ENCODE results near the gene YPEL3.

The YPEL3 gene

DNA sequence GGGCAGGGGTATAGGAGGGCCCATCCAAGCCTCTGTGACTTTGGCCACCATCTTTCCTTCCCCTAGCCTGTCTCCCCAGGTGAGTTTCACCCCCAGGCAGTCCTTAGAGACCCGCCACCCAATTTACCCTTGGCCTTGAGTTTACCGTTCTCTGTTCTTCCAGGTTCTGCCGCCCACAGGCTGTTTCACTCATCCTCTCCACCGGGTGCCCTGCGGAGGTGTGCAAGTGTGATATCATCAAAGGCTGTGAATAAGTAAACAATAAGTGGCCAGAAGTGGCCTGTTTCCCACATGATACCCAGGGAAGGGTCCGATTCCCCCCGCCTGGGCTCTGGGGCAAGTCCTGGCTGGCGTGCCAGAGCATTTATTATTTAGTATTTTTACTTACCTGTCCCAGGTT lies 49.8 kb downstream of the YPEL3 start:
- no peak for DNase-seq

Measured in C1 segment of cervical spinal cord (tissue), 14 donors.